WTC11 (cell line): Measurements from ENCODE around the gene CCNF. TPM values are rescaled to one million over a fixed set of nuclear protein-coding genes. Genes with fewer than 3 reads are reported as not detected.

ENCODE experiments used
- CBFB ChIP-seq: sonication (generic); formaldehyde crosslinking; IDR thresholded peaks from 2 replicates; pipeline ENCODE4 v1.8.1; 2022; ENCODE audit warnings: mild to moderate bottlenecking, low read depth, missing genetic modification reagents
- CREM ChIP-seq: sonication (generic); formaldehyde crosslinking; IDR thresholded peaks from 2 replicates; pipeline ENCODE4 v1.8.1; 2022; ENCODE audit warnings: mild to moderate bottlenecking, missing genetic modification reagents, moderate library complexity
- EMX1 ChIP-seq: fragments of 250-450 bp; sonication (Bioruptor Pico); IDR thresholded peaks from 2 replicates; pipeline ENCODE4 v1.8.0; 2021; ENCODE audit warnings: mild to moderate bottlenecking
- FOXK1 ChIP-seq: sonication (generic); formaldehyde crosslinking; IDR thresholded peaks from 2 replicates; pipeline ENCODE4 v1.8.0; 2022; ENCODE audit warnings: mild to moderate bottlenecking, moderate library complexity, missing genetic modification reagents
- FOXP1 ChIP-seq: sonication (generic); formaldehyde crosslinking; IDR thresholded peaks from 2 replicates; pipeline ENCODE4 v1.8.0; 2022; ENCODE audit warnings: missing genetic modification reagents, mild to moderate bottlenecking, moderate library complexity, borderline replicate concordance
- HMGA2 ChIP-seq: fragments of 250-450 bp; sonication (Bioruptor Pico); IDR thresholded peaks from 2 replicates; pipeline ENCODE4 v1.4.0; 2021; ENCODE audit warnings: mild to moderate bottlenecking, moderate library complexity
- JUN ChIP-seq: sonication (generic); formaldehyde crosslinking; IDR thresholded peaks from 2 replicates; pipeline ENCODE4 v1.8.0; 2023; ENCODE audit warnings: mild to moderate bottlenecking, missing genetic modification reagents
- NFATC4 ChIP-seq: fragments of 250-450 bp; sonication (Bioruptor Pico); IDR thresholded peaks from 2 replicates; pipeline ENCODE4 v1.9.0; 2021; ENCODE audit warnings: mild to moderate bottlenecking
- NR3C1 ChIP-seq: sonication (generic); formaldehyde crosslinking; conservative IDR thresholded peaks from 2 replicates; pipeline ENCODE4 v1.8.1; 2023; ENCODE audit warnings: low read depth, mild to moderate bottlenecking, missing genetic modification reagents
- OVOL2 ChIP-seq: fragments of 250-450 bp; sonication (Bioruptor Pico); IDR thresholded peaks from 2 replicates; pipeline ENCODE4 v1.9.0; 2021; ENCODE audit warnings: mild to moderate bottlenecking, borderline replicate concordance
- SMAD4 ChIP-seq: sonication (generic); formaldehyde crosslinking; IDR thresholded peaks from 2 replicates; pipeline ENCODE4 v1.8.0; 2022; ENCODE audit warnings: mild to moderate bottlenecking, missing genetic modification reagents
- TEAD1 ChIP-seq: sonication (generic); formaldehyde crosslinking; IDR thresholded peaks from 2 replicates; pipeline ENCODE4 v1.8.0; 2022; ENCODE audit warnings: mild to moderate bottlenecking, missing genetic modification reagents
- TP53 ChIP-seq: sonication (generic); formaldehyde crosslinking; IDR thresholded peaks from 2 replicates; pipeline ENCODE4 v1.8.1; 2023; ENCODE audit warnings: mild to moderate bottlenecking, missing genetic modification reagents
- ZNF263 ChIP-seq: sonication (generic); formaldehyde crosslinking; IDR thresholded peaks from 2 replicates; pipeline ENCODE4 v1.8.1; 2022; ENCODE audit warnings: low read depth, mild to moderate bottlenecking, moderate library complexity, missing genetic modification reagents
- ZNF396 ChIP-seq: fragments of 250-450 bp; sonication (Bioruptor Pico); IDR thresholded peaks from 2 replicates; pipeline ENCODE4 v1.8.0; 2021; ENCODE audit warnings: mild to moderate bottlenecking, moderate library complexity, borderline replicate concordance
- total RNA-seq: library from RNA; stranded (reverse); gene quantifications from 3 replicates; pipeline ENCODE4 v1.2.3, GENCODE V29; 2021
- TF ChIP-seq, protein P1 (sequence below): sonication (generic); formaldehyde crosslinking; IDR thresholded peaks from 2 replicates; pipeline ENCODE4 v1.8.0; 2022; ENCODE audit warnings: mild to moderate bottlenecking, missing genetic modification reagents
- TF ChIP-seq, protein P2 (sequence below): sonication (generic); formaldehyde crosslinking; IDR thresholded peaks from 2 replicates; pipeline ENCODE4 v1.8.1; 2022; ENCODE audit warnings: low read depth, missing genetic modification reagents, borderline replicate concordance
- TF ChIP-seq, protein P3 (sequence below): fragments of 250-450 bp; sonication (Bioruptor Pico); IDR thresholded peaks from 2 replicates; pipeline ENCODE4 v1.9.0; 2021; ENCODE audit warnings: mild to moderate bottlenecking, borderline replicate concordance
- TF ChIP-seq, protein P4 (sequence below): sonication (generic); formaldehyde crosslinking; IDR thresholded peaks from 2 replicates; pipeline ENCODE4 v1.8.1; 2023; ENCODE audit warnings: mild to moderate bottlenecking, missing genetic modification reagents, moderate library complexity
- TF ChIP-seq, protein P5 (sequence below): sonication (generic); formaldehyde crosslinking; IDR thresholded peaks from 2 replicates; pipeline ENCODE4 v1.8.0; 2023; ENCODE audit warnings: missing genetic modification reagents, mild to moderate bottlenecking, borderline replicate concordance
- TF ChIP-seq, protein P6 (sequence below): fragments of 250-450 bp; sonication (Bioruptor Pico); IDR thresholded peaks from 2 replicates; pipeline ENCODE4 v1.9.0; 2021; ENCODE audit warnings: mild to moderate bottlenecking
- TF ChIP-seq, protein P7 (sequence below): sonication (generic); formaldehyde crosslinking; IDR thresholded peaks from 2 replicates; pipeline ENCODE4 v1.8.0; 2023; ENCODE audit warnings: missing genetic modification reagents
- TF ChIP-seq, protein P8 (sequence below): sonication (generic); formaldehyde crosslinking; IDR thresholded peaks from 2 replicates; pipeline ENCODE4 v1.8.1; 2023; ENCODE audit warnings: mild to moderate bottlenecking, missing genetic modification reagents

The CCNF gene
- total RNA-seq, 1 experiment from 2014 or later: 65.7 TPM

DNA sequence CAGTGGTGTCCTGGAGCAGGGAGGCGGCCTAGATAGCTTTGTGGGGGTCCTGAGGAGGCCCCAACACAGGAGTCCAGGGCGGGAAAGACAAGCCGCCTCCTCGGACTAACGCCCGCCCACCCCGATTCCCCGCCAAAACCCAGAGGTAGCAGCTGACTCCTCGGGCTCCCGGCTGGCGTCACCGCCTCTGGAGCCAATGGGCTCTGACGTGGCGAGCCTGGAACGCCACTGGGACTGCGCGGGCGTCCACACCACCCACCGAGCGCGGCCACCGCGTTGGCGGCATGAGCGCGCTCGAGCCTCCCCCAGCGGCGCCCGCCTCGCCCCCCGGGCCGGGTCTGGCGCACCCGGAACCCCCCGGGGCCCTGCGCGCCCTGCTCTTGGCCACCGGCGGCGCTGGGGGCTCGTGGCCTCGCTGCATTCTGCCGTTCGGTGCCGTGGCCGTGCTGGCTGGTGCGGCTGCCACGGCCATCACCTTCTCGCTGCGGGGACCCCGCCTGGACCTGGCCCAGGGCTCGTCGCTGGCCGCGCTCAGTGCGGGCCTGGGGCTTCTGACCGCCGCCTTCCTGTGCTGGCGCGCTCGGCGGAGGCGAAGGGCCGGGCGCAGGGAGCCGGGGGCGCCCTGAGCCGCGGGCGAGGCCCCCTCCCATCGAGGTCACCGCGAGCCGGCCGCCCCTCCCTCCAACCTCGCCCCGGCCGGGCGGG, 38.4 kb downstream of the CCNF start (continued):
- no peak for TF ChIP-seq NFATC4 (CRISPR knock-in tag)
- no peak for TF ChIP-seq FOXK1
- TF ChIP-seq, protein P1, sequence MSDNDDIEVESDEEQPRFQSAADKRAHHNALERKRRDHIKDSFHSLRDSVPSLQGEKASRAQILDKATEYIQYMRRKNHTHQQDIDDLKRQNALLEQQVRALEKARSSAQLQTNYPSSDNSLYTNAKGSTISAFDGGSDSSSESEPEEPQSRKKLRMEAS: peak; percentile 66
- TF ChIP-seq, protein P2, sequence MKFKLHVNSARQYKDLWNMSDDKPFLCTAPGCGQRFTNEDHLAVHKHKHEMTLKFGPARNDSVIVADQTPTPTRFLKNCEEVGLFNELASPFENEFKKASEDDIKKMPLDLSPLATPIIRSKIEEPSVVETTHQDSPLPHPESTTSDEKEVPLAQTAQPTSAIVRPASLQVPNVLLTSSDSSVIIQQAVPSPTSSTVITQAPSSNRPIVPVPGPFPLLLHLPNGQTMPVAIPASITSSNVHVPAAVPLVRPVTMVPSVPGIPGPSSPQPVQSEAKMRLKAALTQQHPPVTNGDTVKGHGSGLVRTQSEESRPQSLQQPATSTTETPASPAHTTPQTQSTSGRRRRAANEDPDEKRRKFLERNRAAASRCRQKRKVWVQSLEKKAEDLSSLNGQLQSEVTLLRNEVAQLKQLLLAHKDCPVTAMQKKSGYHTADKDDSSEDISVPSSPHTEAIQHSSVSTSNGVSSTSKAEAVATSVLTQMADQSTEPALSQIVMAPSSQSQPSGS (CRISPR knock-in tag): no peak
- TF ChIP-seq JUN: no peak
- TF ChIP-seq SMAD4 (CRISPR knock-in tag): no peak
- TF ChIP-seq ZNF263 (CRISPR knock-in tag): no peak
- no peak for TF ChIP-seq TP53 (CRISPR knock-in tag)
- no peak; the same call in none of the 2 replicates for TF ChIP-seq CREM (CRISPR knock-in tag)
- TF ChIP-seq, protein P3, sequence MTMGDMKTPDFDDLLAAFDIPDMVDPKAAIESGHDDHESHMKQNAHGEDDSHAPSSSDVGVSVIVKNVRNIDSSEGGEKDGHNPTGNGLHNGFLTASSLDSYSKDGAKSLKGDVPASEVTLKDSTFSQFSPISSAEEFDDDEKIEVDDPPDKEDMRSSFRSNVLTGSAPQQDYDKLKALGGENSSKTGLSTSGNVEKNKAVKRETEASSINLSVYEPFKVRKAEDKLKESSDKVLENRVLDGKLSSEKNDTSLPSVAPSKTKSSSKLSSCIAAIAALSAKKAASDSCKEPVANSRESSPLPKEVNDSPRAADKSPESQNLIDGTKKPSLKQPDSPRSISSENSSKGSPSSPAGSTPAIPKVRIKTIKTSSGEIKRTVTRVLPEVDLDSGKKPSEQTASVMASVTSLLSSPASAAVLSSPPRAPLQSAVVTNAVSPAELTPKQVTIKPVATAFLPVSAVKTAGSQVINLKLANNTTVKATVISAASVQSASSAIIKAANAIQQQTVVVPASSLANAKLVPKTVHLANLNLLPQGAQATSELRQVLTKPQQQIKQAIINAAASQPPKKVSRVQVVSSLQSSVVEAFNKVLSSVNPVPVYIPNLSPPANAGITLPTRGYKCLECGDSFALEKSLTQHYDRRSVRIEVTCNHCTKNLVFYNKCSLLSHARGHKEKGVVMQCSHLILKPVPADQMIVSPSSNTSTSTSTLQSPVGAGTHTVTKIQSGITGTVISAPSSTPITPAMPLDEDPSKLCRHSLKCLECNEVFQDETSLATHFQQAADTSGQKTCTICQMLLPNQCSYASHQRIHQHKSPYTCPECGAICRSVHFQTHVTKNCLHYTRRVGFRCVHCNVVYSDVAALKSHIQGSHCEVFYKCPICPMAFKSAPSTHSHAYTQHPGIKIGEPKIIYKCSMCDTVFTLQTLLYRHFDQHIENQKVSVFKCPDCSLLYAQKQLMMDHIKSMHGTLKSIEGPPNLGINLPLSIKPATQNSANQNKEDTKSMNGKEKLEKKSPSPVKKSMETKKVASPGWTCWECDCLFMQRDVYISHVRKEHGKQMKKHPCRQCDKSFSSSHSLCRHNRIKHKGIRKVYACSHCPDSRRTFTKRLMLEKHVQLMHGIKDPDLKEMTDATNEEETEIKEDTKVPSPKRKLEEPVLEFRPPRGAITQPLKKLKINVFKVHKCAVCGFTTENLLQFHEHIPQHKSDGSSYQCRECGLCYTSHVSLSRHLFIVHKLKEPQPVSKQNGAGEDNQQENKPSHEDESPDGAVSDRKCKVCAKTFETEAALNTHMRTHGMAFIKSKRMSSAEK (CRISPR knock-in tag): no peak
- peak; percentile 27; the same call in 1 of the 2 replicates for TF ChIP-seq FOXP1 (CRISPR knock-in tag)
- no peak for TF ChIP-seq NR3C1 (CRISPR knock-in tag)
- no peak for TF ChIP-seq OVOL2
- TF ChIP-seq, protein P4, sequence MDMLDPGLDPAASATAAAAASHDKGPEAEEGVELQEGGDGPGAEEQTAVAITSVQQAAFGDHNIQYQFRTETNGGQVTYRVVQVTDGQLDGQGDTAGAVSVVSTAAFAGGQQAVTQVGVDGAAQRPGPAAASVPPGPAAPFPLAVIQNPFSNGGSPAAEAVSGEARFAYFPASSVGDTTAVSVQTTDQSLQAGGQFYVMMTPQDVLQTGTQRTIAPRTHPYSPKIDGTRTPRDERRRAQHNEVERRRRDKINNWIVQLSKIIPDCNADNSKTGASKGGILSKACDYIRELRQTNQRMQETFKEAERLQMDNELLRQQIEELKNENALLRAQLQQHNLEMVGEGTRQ (CRISPR knock-in tag): peak; percentile 34
- TF ChIP-seq CBFB: no peak
- peak; percentile 44; the same call in 1 of the 2 replicates for TF ChIP-seq TEAD1 (CRISPR knock-in tag)
- TF ChIP-seq, protein P5, sequence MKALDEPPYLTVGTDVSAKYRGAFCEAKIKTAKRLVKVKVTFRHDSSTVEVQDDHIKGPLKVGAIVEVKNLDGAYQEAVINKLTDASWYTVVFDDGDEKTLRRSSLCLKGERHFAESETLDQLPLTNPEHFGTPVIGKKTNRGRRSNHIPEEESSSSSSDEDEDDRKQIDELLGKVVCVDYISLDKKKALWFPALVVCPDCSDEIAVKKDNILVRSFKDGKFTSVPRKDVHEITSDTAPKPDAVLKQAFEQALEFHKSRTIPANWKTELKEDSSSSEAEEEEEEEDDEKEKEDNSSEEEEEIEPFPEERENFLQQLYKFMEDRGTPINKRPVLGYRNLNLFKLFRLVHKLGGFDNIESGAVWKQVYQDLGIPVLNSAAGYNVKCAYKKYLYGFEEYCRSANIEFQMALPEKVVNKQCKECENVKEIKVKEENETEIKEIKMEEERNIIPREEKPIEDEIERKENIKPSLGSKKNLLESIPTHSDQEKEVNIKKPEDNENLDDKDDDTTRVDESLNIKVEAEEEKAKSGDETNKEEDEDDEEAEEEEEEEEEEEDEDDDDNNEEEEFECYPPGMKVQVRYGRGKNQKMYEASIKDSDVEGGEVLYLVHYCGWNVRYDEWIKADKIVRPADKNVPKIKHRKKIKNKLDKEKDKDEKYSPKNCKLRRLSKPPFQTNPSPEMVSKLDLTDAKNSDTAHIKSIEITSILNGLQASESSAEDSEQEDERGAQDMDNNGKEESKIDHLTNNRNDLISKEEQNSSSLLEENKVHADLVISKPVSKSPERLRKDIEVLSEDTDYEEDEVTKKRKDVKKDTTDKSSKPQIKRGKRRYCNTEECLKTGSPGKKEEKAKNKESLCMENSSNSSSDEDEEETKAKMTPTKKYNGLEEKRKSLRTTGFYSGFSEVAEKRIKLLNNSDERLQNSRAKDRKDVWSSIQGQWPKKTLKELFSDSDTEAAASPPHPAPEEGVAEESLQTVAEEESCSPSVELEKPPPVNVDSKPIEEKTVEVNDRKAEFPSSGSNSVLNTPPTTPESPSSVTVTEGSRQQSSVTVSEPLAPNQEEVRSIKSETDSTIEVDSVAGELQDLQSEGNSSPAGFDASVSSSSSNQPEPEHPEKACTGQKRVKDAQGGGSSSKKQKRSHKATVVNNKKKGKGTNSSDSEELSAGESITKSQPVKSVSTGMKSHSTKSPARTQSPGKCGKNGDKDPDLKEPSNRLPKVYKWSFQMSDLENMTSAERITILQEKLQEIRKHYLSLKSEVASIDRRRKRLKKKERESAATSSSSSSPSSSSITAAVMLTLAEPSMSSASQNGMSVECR (CRISPR knock-in tag): peak; percentile 52; the same call in 1 of the 2 replicates
- TF ChIP-seq, protein P6, sequence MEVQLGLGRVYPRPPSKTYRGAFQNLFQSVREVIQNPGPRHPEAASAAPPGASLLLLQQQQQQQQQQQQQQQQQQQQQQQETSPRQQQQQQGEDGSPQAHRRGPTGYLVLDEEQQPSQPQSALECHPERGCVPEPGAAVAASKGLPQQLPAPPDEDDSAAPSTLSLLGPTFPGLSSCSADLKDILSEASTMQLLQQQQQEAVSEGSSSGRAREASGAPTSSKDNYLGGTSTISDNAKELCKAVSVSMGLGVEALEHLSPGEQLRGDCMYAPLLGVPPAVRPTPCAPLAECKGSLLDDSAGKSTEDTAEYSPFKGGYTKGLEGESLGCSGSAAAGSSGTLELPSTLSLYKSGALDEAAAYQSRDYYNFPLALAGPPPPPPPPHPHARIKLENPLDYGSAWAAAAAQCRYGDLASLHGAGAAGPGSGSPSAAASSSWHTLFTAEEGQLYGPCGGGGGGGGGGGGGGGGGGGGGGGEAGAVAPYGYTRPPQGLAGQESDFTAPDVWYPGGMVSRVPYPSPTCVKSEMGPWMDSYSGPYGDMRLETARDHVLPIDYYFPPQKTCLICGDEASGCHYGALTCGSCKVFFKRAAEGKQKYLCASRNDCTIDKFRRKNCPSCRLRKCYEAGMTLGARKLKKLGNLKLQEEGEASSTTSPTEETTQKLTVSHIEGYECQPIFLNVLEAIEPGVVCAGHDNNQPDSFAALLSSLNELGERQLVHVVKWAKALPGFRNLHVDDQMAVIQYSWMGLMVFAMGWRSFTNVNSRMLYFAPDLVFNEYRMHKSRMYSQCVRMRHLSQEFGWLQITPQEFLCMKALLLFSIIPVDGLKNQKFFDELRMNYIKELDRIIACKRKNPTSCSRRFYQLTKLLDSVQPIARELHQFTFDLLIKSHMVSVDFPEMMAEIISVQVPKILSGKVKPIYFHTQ (CRISPR knock-in tag): no peak
- TF ChIP-seq ZNF396 (CRISPR knock-in tag): no peak
- TF ChIP-seq, protein P7, sequence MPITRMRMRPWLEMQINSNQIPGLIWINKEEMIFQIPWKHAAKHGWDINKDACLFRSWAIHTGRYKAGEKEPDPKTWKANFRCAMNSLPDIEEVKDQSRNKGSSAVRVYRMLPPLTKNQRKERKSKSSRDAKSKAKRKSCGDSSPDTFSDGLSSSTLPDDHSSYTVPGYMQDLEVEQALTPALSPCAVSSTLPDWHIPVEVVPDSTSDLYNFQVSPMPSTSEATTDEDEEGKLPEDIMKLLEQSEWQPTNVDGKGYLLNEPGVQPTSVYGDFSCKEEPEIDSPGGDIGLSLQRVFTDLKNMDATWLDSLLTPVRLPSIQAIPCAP (CRISPR knock-in tag): no peak
- TF ChIP-seq HMGA2 (CRISPR knock-in tag): no peak
- TF ChIP-seq, protein P8, sequence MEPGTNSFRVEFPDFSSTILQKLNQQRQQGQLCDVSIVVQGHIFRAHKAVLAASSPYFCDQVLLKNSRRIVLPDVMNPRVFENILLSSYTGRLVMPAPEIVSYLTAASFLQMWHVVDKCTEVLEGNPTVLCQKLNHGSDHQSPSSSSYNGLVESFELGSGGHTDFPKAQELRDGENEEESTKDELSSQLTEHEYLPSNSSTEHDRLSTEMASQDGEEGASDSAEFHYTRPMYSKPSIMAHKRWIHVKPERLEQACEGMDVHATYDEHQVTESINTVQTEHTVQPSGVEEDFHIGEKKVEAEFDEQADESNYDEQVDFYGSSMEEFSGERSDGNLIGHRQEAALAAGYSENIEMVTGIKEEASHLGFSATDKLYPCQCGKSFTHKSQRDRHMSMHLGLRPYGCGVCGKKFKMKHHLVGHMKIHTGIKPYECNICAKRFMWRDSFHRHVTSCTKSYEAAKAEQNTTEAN (CRISPR knock-in tag): no peak
- no peak for TF ChIP-seq EMX1 (CRISPR knock-in tag)
